GM06990 (cell line): ENCODE results near the gene NPAS3.
A peak's percentile ranks its signal among the peaks of the same experiment; 100 is the strongest.

Source experiments
- DNase-seq: peaks from one replicate; pipeline ENCODE4 v3.0.0-alpha.2; 2011; ENCODE audit not compliant: insufficient read length; ENCODE audit errors: extremely low read depth
- H3K27me3 ChIP-seq: replicated peaks from 2 replicates; pipeline ENCODE4 v1.6.0; 2011; ENCODE audit warnings: low read length; ENCODE audit not compliant: control insufficient read depth, insufficient read depth
- H3K36me3 ChIP-seq: 2 replicates; pipeline ENCODE4 v1.5.1; 2011; ENCODE audit warnings: low read length; ENCODE audit not compliant: control insufficient read depth, insufficient read depth
- H3K4me3 ChIP-seq: replicated peaks from 2 replicates; pipeline ENCODE4 v1.5.1; 2011; ENCODE audit warnings: low read depth, mild to moderate bottlenecking, control low read depth, low read length
- CTCF ChIP-seq: IDR thresholded peaks from 2 replicates; pipeline ENCODE4 v1.5.1; 2011; ENCODE audit warnings: low read length, control low read depth, mild to moderate bottlenecking, inconsistent platforms; ENCODE audit not compliant: insufficient read depth, poor library complexity, severe bottlenecking

NPAS3 gene

DNA sequence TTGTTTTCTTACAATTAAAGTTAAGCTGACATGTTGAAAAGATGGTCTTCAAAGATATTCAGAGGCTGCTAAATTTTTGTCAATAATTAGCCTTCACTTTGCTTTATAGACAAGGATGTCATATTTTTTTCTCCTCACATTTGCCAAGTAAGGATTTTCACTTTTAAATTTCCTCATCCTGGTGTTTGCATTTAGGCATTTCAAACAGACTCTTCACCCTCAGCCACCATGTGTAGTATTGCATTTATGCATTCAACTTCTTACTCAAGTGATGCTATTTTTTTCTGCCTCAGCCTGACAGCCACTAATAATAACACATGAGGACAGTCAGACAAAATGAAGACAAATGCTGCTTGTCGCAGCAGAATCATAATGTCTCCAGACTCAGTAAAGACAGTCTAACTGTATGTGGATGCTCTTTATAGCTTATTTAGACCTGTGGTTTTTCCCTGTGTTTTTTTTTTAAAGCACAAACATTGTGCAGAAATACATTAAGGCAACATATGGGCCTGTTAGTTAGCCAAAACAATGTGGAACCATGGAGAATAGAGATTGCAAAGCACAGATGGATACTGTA lies 481.5 kb downstream of the NPAS3 start:
- H3K4me3 ChIP-seq = no peak overlapping the region
- H3K27me3 ChIP-seq = no peaks in the 10 kb centered on the region
- TF ChIP-seq CTCF = no peak

GRCh38 chr14:33430414-33431035 lies 491.8 kb downstream of the NPAS3 start:
- H3K27me3 ChIP-seq = no peaks in the 10 kb centered on the region
- DNase-seq = no peak
- no peak for TF ChIP-seq CTCF
- no peaks in the 10 kb centered on the region for H3K36me3 ChIP-seq
- no peak overlapping the region for H3K4me3 ChIP-seq

More for the DNA sequence above, 481.5 kb downstream of the NPAS3 start:
- DNase-seq = no peak
- H3K36me3 ChIP-seq = no peaks in the 10 kb centered on the region

- DNase-seq = no peak
- TF ChIP-seq CTCF = peak; percentile 29
- no peak overlapping the region for H3K4me3 ChIP-seq
Measured at GRCh38 chr14:33432407-33433023, 493.8 kb downstream of the NPAS3 start.

DNA sequence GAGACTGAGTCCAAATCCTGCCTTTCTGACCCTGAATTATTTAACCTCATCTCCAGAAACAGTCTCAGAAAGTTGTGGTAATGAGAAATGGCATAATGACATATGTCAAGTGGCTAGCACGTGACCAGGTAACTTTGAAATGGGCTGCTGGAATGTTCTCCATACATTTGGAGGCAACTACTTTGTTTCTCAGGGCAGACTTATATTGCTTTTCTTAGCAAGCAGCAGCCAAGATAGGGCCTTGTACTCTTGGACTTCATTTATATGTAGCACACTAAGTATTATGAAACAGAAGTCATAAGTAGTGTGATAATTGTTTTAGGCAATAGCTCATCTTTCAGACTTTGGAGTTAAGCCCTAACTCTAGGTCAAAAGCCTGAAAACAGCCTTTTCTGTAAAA lies 494.7 kb downstream of the NPAS3 start:
- Histone ChIP-seq H3K36me3 (no peaks in the 10 kb centered on the region), H3K27me3 (no peaks in the 10 kb centered on the region), H3K4me3 (no peak overlapping the region)
- no peak for DNase-seq
- TF ChIP-seq CTCF = no peak

More at GRCh38 chr14:33432407-33433023, 493.8 kb downstream of the NPAS3 start:
- H3K27me3 ChIP-seq = no peaks in the 10 kb centered on the region
- H3K36me3 ChIP-seq = no peaks in the 10 kb centered on the region

DNA sequence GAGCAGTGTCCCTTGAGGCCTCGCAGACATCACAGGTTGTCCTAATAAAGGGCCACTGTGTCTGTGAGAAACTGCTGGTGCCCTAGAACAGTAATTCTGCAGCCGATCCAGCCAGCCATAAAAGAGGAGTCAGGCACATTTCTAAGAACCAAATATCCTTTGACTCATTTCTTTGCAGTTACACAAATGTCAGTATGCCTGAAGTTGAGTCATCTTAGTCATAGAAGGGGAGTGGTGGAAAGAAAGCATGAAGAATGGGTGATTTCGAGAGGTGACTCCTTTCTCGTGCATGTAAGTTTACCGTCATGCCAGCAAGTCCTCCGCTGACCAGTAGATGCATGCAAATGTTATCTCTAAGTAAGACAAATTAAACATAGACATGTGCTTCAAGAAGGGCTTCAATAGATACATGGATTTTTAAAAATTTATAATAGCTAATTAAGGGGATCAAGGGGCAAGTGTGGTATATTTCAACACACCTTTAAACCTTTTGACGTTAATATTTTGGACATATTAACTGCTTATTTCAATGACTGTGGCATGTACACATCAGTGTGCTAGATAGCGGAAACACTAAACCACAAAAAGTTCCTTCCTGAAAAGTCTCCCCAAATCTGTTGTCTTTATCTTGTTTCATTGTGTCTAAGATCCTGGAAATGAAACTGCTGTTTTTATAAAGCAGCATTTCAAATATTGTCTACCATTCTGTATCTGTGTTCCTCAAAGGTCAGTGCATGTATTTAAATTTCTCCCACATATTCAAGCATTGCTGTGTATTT lies 497.4 kb downstream of the NPAS3 start:
- DNase-seq = no peak
- no peaks in the 10 kb centered on the region for H3K36me3 ChIP-seq
- no peaks in the 10 kb centered on the region for H3K27me3 ChIP-seq
- TF ChIP-seq CTCF = no peak
- no peak overlapping the region for H3K4me3 ChIP-seq
